B cell (primary cell): ENCODE results near the gene OGG1. TPM values are rescaled to one million over a fixed set of nuclear protein-coding genes. Genes with fewer than 3 reads are reported as not detected.

Source experiments
- ATAC-seq: fragments of 200-7000 bp; cut with Tn5 transposase; one replicate; pipeline ENCODE4 v1.10.0; 2021; ENCODE audit warnings: low read depth, mild to moderate bottlenecking, moderate number of reproducible peaks, moderate library complexity
- CTCF ChIA-PET: fragments of 350-600 bp; sonication (Branson Sonifier 250); formaldehyde crosslinking; loops from one replicate; lab custom pipeline; 2021; ENCODE audit warnings: antibody characterized with exemption, inconsistent platforms; lab: Charles Lee
- POLR2A ChIA-PET: fragments of 350-600 bp; sonication (Branson Sonifier 250); formaldehyde crosslinking; loops from one replicate; lab custom pipeline; 2021; ENCODE audit warnings: antibody characterized with exemption; lab: Charles Lee
- DNase-seq: peaks from one replicate; pipeline ENCODE4 v3.0.0; 2013
- H2AFZ ChIP-seq: 2 replicates; pipeline ENCODE4 v1.6.1; 2012; ENCODE audit warnings: mild to moderate bottlenecking, low read depth, low read length; ENCODE audit not compliant: insufficient read depth, poor library complexity, severe bottlenecking
- H3K27ac ChIP-seq, 2 donors: 1 replicate in 1 of 2; 2 replicates in 1 of 2; pipeline ENCODE4 v1.5.1; 2012 to 2013; ENCODE audit warnings: low read length in 2 of 2, mild to moderate bottlenecking in 2 of 2, moderate library complexity in 1 of 2
- H3K27me3 ChIP-seq, 4 experiments: fragments of 200-600 bp in 1 of 4; sonication (generic) in 1 of 4; replicated peaks in 1 of 4; 1 replicate in 2 of 4; 2 replicates in 2 of 4; pipeline versions ENCODE4 v1.6.1 to v1.7.0; 2013 to 2016; ENCODE audit warnings: low read length in 3 of 4, mild to moderate bottlenecking in 2 of 4, mixed read lengths in 1 of 4, moderate library complexity in 1 of 4; ENCODE audit not compliant: insufficient read depth in 4 of 4, control insufficient read depth in 3 of 4; ENCODE audit errors: control extremely low read depth in 1 of 4
- H3K36me3 ChIP-seq, 2 experiments: replicated peaks in 1 of 2; 1 replicate in 1 of 2; 2 replicates in 1 of 2; pipeline versions ENCODE4 v1.6.1 to v1.7.1; 2013; ENCODE audit warnings: low read length in 1 of 2; ENCODE audit not compliant: insufficient read depth in 2 of 2, control insufficient read depth in 1 of 2; ENCODE audit errors: control extremely low read depth in 1 of 2, extremely low read depth in 1 of 2
- H3K4me1 ChIP-seq, 2 donors: fragments of 200-600 bp in 1 of 2; sonication (generic) in 1 of 2; 1 replicate in 1 of 2; 2 replicates in 1 of 2; pipeline versions ENCODE4 v1.5.1 to v1.6.1; 2013 to 2017; ENCODE audit warnings: low read length in 2 of 2; ENCODE audit not compliant: control insufficient read depth in 2 of 2, insufficient read depth in 2 of 2
- H3K4me2 ChIP-seq: replicated peaks from 2 replicates; pipeline ENCODE3; 2012; ENCODE audit warnings: mild to moderate bottlenecking, low read depth, low read length; ENCODE audit not compliant: poor library complexity, severe bottlenecking
- H3K4me3 ChIP-seq, 5 experiments: fragments of 200-600 bp in 1 of 5; sonication (generic) in 1 of 5; 1 replicate in 3 of 5; 2 replicates in 2 of 5; pipeline versions ENCODE4 v1.5.1 to v1.7.0; 2011 to 2016; ENCODE audit warnings: low read length in 4 of 5, mild to moderate bottlenecking in 4 of 5, low read depth in 2 of 5, control low read depth in 1 of 5, moderate library complexity in 1 of 5; ENCODE audit not compliant: insufficient read depth in 1 of 5; ENCODE audit errors: control extremely low read depth in 1 of 5, extremely low read depth in 1 of 5
- H3K79me2 ChIP-seq: fragments of 200-600 bp; sonication (generic); one replicate; pipeline ENCODE4 v1.6.0; 2016; ENCODE audit warnings: low read length; ENCODE audit not compliant: control insufficient read depth, insufficient read depth
- H3K9ac ChIP-seq: fragments of 200-600 bp; sonication (generic); 2 replicates; pipeline ENCODE4 v1.6.1; 2017; ENCODE audit warnings: mild to moderate bottlenecking, low read length, moderate library complexity
- H3K9me3 ChIP-seq, 3 donors: one replicate each; pipeline versions ENCODE4 v1.6.1 to v1.7.1; 2013; ENCODE audit warnings: low read length in 2 of 3; ENCODE audit not compliant: control insufficient read depth in 2 of 3, insufficient read depth in 1 of 3; ENCODE audit errors: control extremely low read depth in 1 of 3
- H4K20me1 ChIP-seq: 2 replicates; pipeline ENCODE4 v1.6.0; 2012; ENCODE audit warnings: mild to moderate bottlenecking, low read length; ENCODE audit not compliant: insufficient read depth, control insufficient read depth, poor library complexity, severe bottlenecking
- H3K27ac Mint-ChIP-seq: one replicate; pipeline ENCODE4 v1.8.0; 2021; ENCODE audit warnings: mixed read lengths
- H3K27me3 Mint-ChIP-seq: one replicate; pipeline ENCODE4 v1.8.0; 2021; ENCODE audit warnings: mixed read lengths
- H3K4me1 Mint-ChIP-seq: one replicate; pipeline ENCODE4 v1.8.0; 2021; ENCODE audit warnings: mixed read lengths
- H3K4me3 Mint-ChIP-seq: one replicate; pipeline ENCODE4 v1.8.0; 2021; ENCODE audit warnings: mixed read lengths
- H3K9me3 Mint-ChIP-seq: one replicate; pipeline ENCODE4 v1.8.0; 2022; ENCODE audit warnings: mixed read lengths; ENCODE audit not compliant: insufficient read depth
- CTCF ChIP-seq: fragments of 200-600 bp; IDR thresholded peaks from one replicate; pipeline ENCODE4 v1.8.0; 2022; ENCODE audit warnings: antibody characterized with exemption, mild to moderate bottlenecking
- EZH2 ChIP-seq: IDR thresholded peaks from 2 replicates; pipeline ENCODE4 v1.6.1; 2012; ENCODE audit warnings: borderline replicate concordance, low read depth, mild to moderate bottlenecking, moderate library complexity, low read length; ENCODE audit not compliant: insufficient read depth, poor library complexity, severe bottlenecking
- WGBS: methylation state at CpG from one replicate; pipeline ENCODE4 v1.1.5; 2013; ENCODE audit warnings: missing lambda C conversion rate; ENCODE audit not compliant: insufficient coverage; 5-methylcytosine and 5-hydroxymethylcytosine counted together
- intact Hi-C: fragments of 100-400 bp; cut with micrococcal nuclease; formaldehyde crosslinking; loops from one replicate; pipeline ENCODE4 v1.10.0; 2022
- polyA plus RNA-seq: library from polyadenylated mRNA; depleted of rRNA; stranded (reverse); fragments of >200 nt; gene quantifications from 2 replicates; pipeline ENCODE4 v1.2.3, GENCODE V29; 2012
- total RNA-seq, 2 donors: library from RNA; stranded (reverse); fragments of 120-200 nt in 1 of 2; gene quantifications; 1 replicate in 1 of 2; 2 replicates in 1 of 2; pipeline versions ENCODE4 v1.2.3 to v1.2.4, GENCODE V29; 2013 to 2022

OGG1 gene
- total and polyA plus RNA-seq, 2 donors (not counting 1 experiment from before 2014, with no cell fraction given): 45.6 to 81.6 TPM

- H2AFZ ChIP-seq: no peak overlapping the region
- no peaks in the 10 kb centered on the region for H3K9me3 ChIP-seq
- no peaks in the 10 kb centered on the region for H3K79me2 ChIP-seq
- peaks cover 59% of the 10 kb centered on the region for H3K4me1 Mint-ChIP-seq
- DNase-seq (no peak), ATAC-seq (no peak)
- no peak overlapping the region for H3K4me3 ChIP-seq
- no peaks in the 10 kb centered on the region for H3K27me3 Mint-ChIP-seq
- H4K20me1 ChIP-seq: no peaks in the 10 kb centered on the region
- intact Hi-C loops: loop anchor here (1.0 kb wide), 1 partner anchor 47 kb away; the partner anchor contains the start of gene BRPF1
- H3K9me3 Mint-ChIP-seq: no peaks in the 10 kb centered on the region
- peak overlapping the region; percentile 59 for H3K4me2 ChIP-seq
- peaks cover 0 to 11% of the 10 kb centered on the region in 2 experiments for H3K36me3 ChIP-seq
- TF ChIP-seq EZH2: no peak
- no peak for TF ChIP-seq CTCF
- H3K4me3 Mint-ChIP-seq: peak overlapping the region; percentile 40
- H3K9ac ChIP-seq: no peak overlapping the region
- no peaks in the 10 kb centered on the region for H3K27me3 ChIP-seq
- peak overlapping the region; percentile 78 for H3K27ac Mint-ChIP-seq
- POLR2A ChIA-PET: interaction anchor here (2.0 kb wide), 1 partner anchor 14 kb away, joined by 8 read pairs; the partner anchor contains the start of genes ARPC4 and TADA3
- no peak overlapping the region for H3K27ac ChIP-seq
- 100% methylated on average over 3 of the region's 5 CpGs for WGBS
- CTCF ChIA-PET: interaction anchor here (1.0 kb wide), 1 partner anchor 168 kb away, joined by 3 read pairs; no protein-coding TSS in a partner anchor
- H3K4me1 ChIP-seq: peaks cover 51 to 59% of the 10 kb centered on the region in 2 donors
Observed at GRCh38 chr3:9778143-9779074, 28.7 kb downstream of the OGG1 start.
